NOMO-1 treated with DMSO at 0.1 percent for 48 hours (cell line): ENCODE measurements around the gene CCDC97.
A peak's percentile ranks its signal among the peaks of the same experiment; 100 is the strongest.
"Not testable (repeated sequence)": the region's sequence is repeated elsewhere in the genome, so short reads cannot be mapped to it uniquely, and the experiment has no call there.

Source experiments
- DNase-seq: peaks from one replicate; lab custom pipeline; 2025; ENCODE audit not compliant: unreplicated experiment; lab: John Stamatoyannopoulos, UW

The CCDC97 gene

GRCh38 chr19:41310033-41310831, at the start of gene CCDC97:
TSS of gene CCDC97 (plus strand) at chr19:41310172. CDS start at chr19:41310311, 139 bp downstream.
- DNase-seq, result peak; percentile 78

GRCh38 chr19:41261474-41262190, 48.3 kb upstream of the CCDC97 start:
- no peak for DNase-seq

GRCh38 chr19:41263042-41263849, 46.7 kb upstream of the CCDC97 start:
- DNase-seq, result peak; percentile 39

- peak; percentile 99 for DNase-seq
Observed at GRCh38 chr19:41263850-41264580, 46.0 kb upstream of the CCDC97 start, which contains the start of gene HNRNPUL1. TSS of gene HNRNPUL1 (plus strand) at chr19:41264372. CDS start at chr19:41264504, 132 bp downstream.

GRCh38 chr19:41264581-41265394, 45.2 kb upstream of the CCDC97 start:
- peak; percentile 12 for DNase-seq

GRCh38 chr19:41265395-41266153, 44.4 kb upstream of the CCDC97 start:
- DNase-seq, result no peak

GRCh38 chr19:41269055-41269454, 40.9 kb upstream of the CCDC97 start:
- DNase-seq, result no peak

- DNase-seq, result no peak
Observed at GRCh38 chr19:41269571-41269970, 40.4 kb upstream of the CCDC97 start.

GRCh38 chr19:41273076-41273475, 36.9 kb upstream of the CCDC97 start:
- DNase-seq, result no peak

- no peak for DNase-seq
Observed at GRCh38 chr19:41274802-41275201, 35.2 kb upstream of the CCDC97 start.

- DNase-seq, result no peak
Observed at GRCh38 chr19:41276231-41276630, 33.7 kb upstream of the CCDC97 start.

GRCh38 chr19:41278478-41278877, 31.5 kb upstream of the CCDC97 start:
- no peak for DNase-seq

GRCh38 chr19:41288673-41289530, 21.1 kb upstream of the CCDC97 start:
- DNase-seq, result no peak

- DNase-seq, result not testable (repeated sequence)
Observed at GRCh38 chr19:41289814-41290213, 20.2 kb upstream of the CCDC97 start.

- DNase-seq, result no peak
Observed at GRCh38 chr19:41294393-41294792, 15.6 kb upstream of the CCDC97 start.

- no peak for DNase-seq
Observed at GRCh38 chr19:41295499-41295898, 14.5 kb upstream of the CCDC97 start.

GRCh38 chr19:41296433-41296871, 13.5 kb upstream of the CCDC97 start:
- DNase-seq, result no peak
